Measurements from ENCODE around the gene PIK3R3. TPM values are rescaled to one million over a fixed set of nuclear protein-coding genes. Genes with fewer than 3 reads are reported as not detected.

PIK3R3 gene
- total RNA-seq, 1 donor from 2014 or later, result 53.5 TPM

DNA sequence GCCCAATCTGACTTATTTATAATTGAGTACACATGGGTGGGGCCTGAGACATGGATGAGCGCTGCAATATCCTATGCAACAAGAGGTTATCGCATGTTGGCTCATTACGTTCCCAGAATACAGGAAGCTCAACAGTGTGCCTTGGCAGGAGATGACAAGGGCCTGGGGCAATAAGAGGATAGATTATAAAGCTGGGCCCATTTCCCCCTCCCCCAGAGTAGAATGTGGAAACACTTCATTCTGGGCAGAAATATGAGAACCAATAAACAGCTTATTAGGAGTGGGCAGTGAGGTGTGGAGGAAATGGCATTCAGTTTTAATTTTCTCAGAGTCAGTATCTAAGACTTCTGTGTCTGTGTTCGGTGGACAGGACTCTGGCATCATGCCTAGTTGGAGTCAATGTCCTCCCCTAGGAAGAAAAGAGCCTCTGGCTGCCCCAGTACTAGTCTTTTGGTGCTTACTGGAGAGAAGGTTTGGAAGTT is 92.8 kb downstream of the PIK3R3 start:
- no peak for ATAC-seq
- intact Hi-C loops (cut with DNase I), result loop anchor here (5.0 kb wide), 1 partner anchor 183 kb away; no protein-coding TSS in a partner anchor
- no peak for DNase-seq (ENCODE audit: low spot score)

DNA sequence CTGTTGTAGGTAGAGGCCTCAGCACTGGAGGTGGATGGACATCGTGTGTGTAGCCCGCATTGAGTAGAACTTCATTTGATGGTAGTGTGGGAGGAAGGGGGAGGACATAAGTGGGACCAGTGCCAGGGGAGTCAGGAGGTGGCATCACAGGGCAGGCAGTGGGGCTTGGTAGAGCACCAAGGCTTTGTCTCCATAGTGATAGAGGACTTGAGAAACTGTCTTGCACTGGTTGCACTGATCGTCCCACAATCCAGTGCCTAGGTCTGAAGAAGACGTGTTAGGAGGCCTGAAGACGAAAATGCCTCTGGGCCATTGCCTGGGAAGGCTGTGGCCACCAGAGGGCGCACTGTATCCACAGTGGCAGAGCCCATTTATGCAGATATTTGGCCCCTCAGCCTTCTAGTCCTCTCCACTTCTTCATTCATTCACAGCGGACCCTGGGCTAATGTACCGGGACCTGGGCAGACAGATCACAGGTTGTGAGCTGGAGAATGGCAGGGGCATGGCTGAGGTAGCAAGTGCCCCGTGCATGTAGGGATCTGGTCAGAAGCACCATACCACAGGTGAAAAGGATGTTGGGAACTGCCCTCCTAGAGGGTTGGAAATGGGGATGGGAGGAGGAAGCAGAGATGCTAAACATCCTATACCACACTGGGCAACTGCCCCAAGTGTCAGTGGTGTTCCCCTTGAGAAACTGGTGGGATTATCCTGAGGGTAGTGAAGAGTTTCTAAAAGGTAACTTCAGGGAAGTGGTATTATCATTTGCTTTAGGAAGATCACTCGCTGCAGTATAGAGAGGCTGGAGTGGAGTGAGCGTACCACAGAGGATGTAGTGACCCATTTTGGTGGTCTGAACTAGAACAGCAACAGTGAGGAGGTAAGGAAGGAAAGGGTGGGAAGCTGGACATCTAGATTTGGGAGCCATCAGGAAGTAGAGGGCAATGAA is 95.3 kb downstream of the PIK3R3 start:
- DNase-seq (ENCODE audit: low spot score) (peak; percentile 92), ATAC-seq (peak; percentile 85)
- intact Hi-C loops (cut with DNase I), result loop anchor here (2.0 to 5.0 kb wide), 2 partner anchors 142 to 185 kb away; no protein-coding TSS in a partner anchor

DNA sequence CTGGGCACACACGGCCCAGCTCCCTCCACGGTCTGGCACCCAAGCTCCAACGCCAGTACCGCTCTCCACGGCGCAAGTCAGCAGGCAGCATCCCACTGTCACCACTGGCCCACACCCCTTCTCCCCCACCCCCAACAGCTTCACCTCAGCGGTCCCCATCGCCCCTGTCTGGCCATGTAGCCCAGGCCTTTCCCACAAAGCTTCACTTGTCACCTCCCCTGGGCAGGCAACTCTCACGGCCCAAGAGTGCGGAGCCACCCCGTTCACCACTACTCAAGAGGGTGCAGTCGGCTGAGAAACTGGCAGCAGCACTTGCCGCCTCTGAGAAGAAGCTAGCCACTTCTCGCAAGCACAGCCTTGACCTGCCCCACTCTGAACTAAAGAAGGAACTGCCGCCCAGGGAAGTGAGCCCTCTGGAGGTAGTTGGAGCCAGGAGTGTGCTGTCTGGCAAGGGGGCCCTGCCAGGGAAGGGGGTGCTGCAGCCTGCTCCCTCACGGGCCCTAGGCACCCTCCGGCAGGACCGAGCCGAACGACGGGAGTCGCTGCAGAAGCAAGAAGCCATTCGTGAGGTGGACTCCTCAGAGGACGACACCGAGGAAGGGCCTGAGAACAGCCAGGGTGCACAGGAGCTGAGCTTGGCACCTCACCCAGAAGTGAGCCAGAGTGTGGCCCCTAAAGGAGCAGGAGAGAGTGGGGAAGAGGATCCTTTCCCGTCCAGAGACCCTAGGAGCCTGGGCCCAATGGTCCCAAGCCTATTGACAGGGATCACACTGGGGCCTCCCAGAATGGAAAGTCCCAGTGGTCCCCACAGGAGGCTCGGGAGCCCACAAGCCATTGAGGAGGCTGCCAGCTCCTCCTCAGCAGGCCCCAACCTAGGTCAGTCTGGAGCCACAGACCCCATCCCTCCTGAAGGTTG is 97.6 kb downstream of the PIK3R3 start:
- intact Hi-C loops (cut with DNase I), result loop anchor here (5.0 kb wide), 1 partner anchor 187 kb away; no protein-coding TSS in a partner anchor
- no peak for DNase-seq (ENCODE audit: low spot score)
- no peak for ATAC-seq

DNA sequence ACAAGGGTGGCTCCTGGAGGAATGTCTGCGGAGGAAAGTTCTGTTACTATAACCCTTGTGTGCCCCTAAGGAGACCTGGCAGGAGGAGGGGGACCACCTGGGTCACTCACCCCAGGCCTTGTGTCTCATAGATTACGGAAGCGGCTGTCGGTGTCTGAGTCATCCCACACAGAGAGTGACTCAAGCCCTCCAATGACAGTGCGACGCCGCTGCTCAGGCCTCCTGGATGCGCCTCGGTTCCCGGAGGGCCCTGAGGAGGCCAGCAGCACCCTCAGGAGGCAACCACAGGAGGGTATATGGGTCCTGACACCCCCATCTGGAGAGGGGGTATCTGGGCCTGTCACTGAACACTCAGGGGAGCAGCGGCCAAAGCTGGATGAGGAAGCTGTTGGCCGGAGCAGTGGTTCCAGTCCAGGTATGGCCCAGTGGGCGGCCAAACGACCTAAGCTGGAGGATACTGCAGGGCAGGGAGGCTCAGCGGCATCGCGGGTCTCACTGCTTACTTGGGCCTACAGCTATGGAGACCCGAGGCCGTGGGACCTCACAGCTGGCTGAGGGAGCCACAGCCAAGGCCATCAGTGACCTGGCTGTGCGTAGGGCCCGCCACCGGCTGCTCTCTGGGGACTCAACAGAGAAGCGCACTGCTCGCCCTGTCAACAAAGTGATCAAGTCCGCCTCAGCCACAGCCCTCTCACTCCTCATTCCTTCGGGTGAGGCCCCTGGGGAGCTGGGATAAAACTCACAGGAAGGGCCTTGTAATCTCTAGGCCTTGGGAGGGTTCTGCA is 101.4 kb downstream of the PIK3R3 start:
- no peak for DNase-seq (ENCODE audit: low spot score)
- no peak for ATAC-seq
- intact Hi-C loops (cut with DNase I), result no loop called here

DNA sequence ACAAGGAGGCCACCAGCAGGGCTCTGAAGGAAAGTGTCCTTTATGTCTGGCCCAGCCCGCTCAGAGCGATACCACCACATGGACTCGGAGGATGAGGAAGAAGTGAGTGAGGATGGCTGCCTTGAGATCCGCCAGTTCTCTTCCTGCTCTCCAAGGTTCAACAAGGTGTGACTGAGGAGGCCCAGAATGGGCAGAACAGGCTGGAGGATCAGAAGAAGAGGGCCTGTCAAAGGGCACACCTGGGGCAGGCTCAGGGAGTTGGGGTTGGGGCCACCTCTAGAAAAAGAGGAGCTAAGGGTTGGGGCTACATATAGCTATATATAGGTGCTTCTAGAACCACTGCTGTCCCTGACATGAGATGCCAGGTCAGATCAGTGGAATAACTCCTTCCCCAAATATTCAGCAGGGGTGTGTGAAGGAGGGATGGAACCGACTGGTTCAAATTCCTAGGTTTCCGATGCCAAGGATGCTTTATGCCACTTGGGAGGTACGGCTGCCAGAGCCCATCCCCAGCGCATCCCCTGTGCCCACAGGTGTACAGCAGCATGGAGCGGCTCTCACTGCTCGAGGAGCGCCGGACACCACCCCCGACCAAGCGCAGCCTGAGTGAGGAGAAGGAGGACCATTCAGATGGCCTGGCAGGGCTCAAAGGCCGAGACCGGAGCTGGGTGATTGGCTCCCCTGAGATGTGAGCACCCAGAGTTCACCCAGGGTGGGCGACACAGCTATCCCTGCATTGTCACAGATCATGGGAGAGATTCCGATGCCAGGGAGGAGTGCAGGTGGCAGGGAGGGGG is 102.2 kb downstream of the PIK3R3 start:
- ATAC-seq (no peak), DNase-seq (ENCODE audit: low spot score) (no peak)
- intact Hi-C loops (cut with DNase I), result no loop called here

- no peak for ATAC-seq
These were observed 104.4 kb downstream of the PIK3R3 start for GRCh38 chr1:46027788-46028573.

DNA sequence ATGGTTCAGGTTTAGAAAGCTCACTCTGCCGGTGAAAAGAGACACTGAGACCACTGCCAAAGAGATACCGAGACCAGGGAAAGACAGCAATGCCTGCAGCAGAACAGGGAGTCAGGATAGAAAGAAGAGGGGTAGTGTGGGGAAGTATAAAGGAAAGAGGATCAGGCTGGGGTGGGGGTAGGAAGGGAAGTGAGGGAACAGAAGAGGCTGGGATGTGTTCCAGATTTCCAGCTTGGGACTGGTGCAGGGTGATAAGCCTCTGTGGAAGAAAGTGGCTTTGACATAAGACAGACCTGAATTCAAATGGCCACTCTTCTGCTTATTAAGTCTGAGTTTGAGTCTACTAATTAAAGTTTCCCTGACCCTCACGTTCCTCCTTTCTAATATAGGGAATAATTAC is 105.9 kb downstream of the PIK3R3 start:
- no peak for DNase-seq (ENCODE audit: low spot score)
- intact Hi-C loops (cut with DNase I), result no loop called here
- ATAC-seq, result no peak

More at GRCh38 chr1:46027788-46028573, 104.4 kb downstream of the PIK3R3 start:
- DNase-seq (ENCODE audit: low spot score), result no peak
- intact Hi-C loops (cut with DNase I), result no loop called here

- intact Hi-C loops (cut with DNase I), result no loop called here
- ATAC-seq, result no peak
- no peak for DNase-seq (ENCODE audit: low spot score)
These were observed 111.1 kb downstream of the PIK3R3 start for GRCh38 chr1:46021046-46021996.

- intact Hi-C loops (cut with DNase I), result no loop called here
- no peak for DNase-seq (ENCODE audit: low spot score)
- ATAC-seq, result peak; percentile 76
These were observed 112.4 kb downstream of the PIK3R3 start for GRCh38 chr1:46020010-46020409.

DNA sequence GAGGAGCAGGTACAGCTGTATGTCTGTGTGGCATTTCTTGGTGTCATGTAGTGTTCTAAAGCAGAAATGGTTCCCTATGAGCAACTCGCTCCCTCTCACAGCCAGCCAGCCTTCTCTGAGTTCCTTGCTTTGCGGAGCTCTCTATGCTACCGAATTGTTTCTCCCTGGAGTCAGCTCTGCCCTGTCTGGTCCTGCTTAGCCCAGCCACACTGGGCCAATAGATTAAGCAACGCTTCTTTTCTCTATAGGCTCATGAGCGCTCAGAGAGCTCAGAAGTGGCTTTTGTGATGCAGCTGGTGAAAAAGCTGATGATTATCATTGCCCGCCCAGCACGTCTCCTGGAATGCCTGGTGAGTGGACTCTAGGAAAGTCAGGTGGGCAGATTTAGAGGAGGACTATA is 113.1 kb downstream of the PIK3R3 start:
- intact Hi-C loops (cut with DNase I), result no loop called here
- ATAC-seq, result no peak

DNA sequence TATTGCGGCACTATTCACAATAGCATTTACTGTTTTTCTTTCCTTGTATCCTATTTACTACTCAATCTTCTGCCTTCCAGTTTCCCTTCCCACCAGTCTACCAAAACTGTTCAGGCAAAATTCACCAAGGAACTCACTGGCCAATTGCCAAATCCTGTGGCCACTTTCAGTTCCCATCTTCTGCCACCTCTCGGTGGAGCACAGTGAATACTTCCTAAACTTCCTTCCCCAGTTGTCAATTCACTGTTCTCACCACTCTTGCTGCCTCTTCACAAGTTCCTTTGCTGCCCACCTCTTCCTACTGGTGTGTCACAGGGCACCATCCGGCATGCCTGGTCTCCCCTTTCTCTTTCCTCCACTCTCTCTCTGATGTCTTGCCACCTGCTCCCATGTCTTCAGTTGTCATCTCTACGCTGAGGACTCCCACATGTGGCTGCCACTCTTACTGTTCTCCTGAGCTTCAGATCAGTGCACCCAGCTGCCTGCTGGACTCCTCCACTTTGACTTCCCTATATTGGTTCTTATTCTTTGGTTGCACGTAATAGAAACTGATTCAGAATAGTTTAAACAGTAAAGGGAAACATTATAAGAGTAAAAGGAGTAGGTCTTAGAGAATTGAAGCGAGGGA is 114.4 kb downstream of the PIK3R3 start:
- no peak for DNase-seq (ENCODE audit: low spot score)
- no peak for ATAC-seq
- intact Hi-C loops (cut with DNase I), result no loop called here

More for the DNA sequence above, 113.1 kb downstream of the PIK3R3 start:
- DNase-seq (ENCODE audit: low spot score), result no peak

GRCh38 chr1:46013581-46013980 is 118.8 kb downstream of the PIK3R3 start:
- intact Hi-C loops (cut with DNase I), result no loop called here
- ATAC-seq (no peak), DNase-seq (ENCODE audit: low spot score) (no peak)

GRCh38 chr1:46012236-46012635 is 120.2 kb downstream of the PIK3R3 start:
- intact Hi-C loops (cut with DNase I), result no loop called here
- DNase-seq (ENCODE audit: low spot score), result no peak
- no peak for ATAC-seq

DNA sequence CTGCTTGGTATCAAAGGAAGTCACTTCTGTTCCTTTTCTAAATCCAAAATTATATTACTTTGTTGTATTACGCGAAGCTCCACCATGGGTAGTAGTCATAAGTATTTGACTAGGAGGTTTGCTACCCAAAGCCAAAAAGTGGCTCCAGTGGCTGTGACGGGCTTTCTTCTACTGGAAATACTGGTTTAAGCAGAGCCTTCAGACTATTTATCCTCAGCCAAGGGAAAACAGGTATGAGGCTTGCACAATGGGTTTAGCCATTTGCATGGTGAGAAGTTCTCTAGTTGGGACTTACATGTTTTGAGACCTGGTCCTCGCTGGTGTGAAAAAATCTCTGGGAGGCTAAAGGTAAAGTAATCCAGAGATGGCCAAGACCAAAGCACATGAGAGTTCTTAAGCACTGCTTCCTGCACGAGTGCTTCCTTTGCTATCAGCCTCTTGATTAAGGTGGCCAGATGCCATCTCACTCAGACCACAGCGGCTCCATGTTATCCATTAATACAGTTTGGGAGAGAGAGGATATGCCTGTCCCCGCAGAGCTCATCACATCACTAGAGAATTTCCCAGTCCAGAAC is 121.2 kb downstream of the PIK3R3 start:
- intact Hi-C loops (cut with DNase I), result no loop called here
- no peak for DNase-seq (ENCODE audit: low spot score)
- no peak for ATAC-seq

- intact Hi-C loops (cut with DNase I), result no loop called here
- DNase-seq (ENCODE audit: low spot score) (no peak), ATAC-seq (no peak)
These were observed 121.8 kb downstream of the PIK3R3 start for GRCh38 chr1:46010611-46011010.

Measured in sciatic nerve (tissue), 2 donors.